Cardiac muscle cell (in vitro differentiated cells and primary cell): ENCODE measurements around the gene C22orf39. TPM values are rescaled to one million over a fixed set of nuclear protein-coding genes. Genes with fewer than 3 reads are reported as not detected.
A peak's percentile ranks its signal among the peaks of the same experiment; 100 is the strongest.

Experiments used
- DNase-seq, 2 donors: peaks; one replicate each; pipeline versions ENCODE4 v3.0.0 to v3.0.0-alpha.2; 2010 to 2017; ENCODE audit warnings: low read depth in 1 of 2, low spot score in 1 of 2
- H3K27ac ChIP-seq: fragments of 200-600 bp; sonication (generic); 2 replicates; pipeline ENCODE4 v1.5.1; 2016
- H3K27me3 ChIP-seq: fragments of 200-600 bp; sonication (generic); 2 replicates; pipeline ENCODE4 v1.6.0; 2016; ENCODE audit warnings: control low read depth
- H3K36me3 ChIP-seq: fragments of 200-600 bp; sonication (generic); 2 replicates; pipeline ENCODE4 v1.5.1; 2016; ENCODE audit warnings: control low read depth
- H3K4me1 ChIP-seq: fragments of 200-600 bp; sonication (generic); 2 replicates; pipeline ENCODE4 v1.8.1; 2017; ENCODE audit warnings: low read depth, mild to moderate bottlenecking, mixed run types
- H3K4me3 ChIP-seq: fragments of 200-600 bp; sonication (generic); 2 replicates; pipeline ENCODE4 v1.5.1; 2016; ENCODE audit warnings: mild to moderate bottlenecking
- H3K9me3 ChIP-seq: fragments of 200-600 bp; sonication (generic); 2 replicates; pipeline ENCODE4 v1.5.1; 2017; ENCODE audit warnings: low read depth, mild to moderate bottlenecking, control low read depth
- CTCF ChIP-seq: IDR thresholded peaks from 2 replicates; pipeline ENCODE4 v1.5.1; 2012; ENCODE audit warnings: low read depth, mild to moderate bottlenecking, low read length
- polyA plus RNA-seq: library from polyadenylated mRNA; unstranded; fragments of >200 nt; fragmentation: Nextera tagmentation; extraction: Ambion mirVana; gene quantifications from 2 replicates; pipeline ENCODE4 v1.2.1, GENCODE V29; 2016
- total RNA-seq: library from RNA; depleted of rRNA; stranded (reverse); fragments of >200 nt; gene quantifications from 2 replicates; pipeline ENCODE4 v1.2.3, GENCODE V29; 2016

C22orf39 gene
- total and polyA plus RNA-seq, 2 experiments from 2014 or later: 102 to 133 TPM

- peaks cover 35% of the 10 kb centered on the region for H3K36me3 ChIP-seq
- H3K4me3 ChIP-seq: no peak overlapping the region
- peak in 1 of 2 donors; percentile 26 for DNase-seq
- TF ChIP-seq CTCF: no peak
- H3K27ac ChIP-seq: no peak overlapping the region
- H3K27me3 ChIP-seq: no peaks in the 10 kb centered on the region
- no peaks in the 10 kb centered on the region for H3K4me1 ChIP-seq
- H3K9me3 ChIP-seq: no peaks in the 10 kb centered on the region
Observed at GRCh38 chr22:19455585-19456370, 8.3 kb upstream of the C22orf39 start.

- no peak overlapping the region for H3K27ac ChIP-seq
- no peak for DNase-seq
- TF ChIP-seq CTCF: no peak
- H3K36me3 ChIP-seq: peaks cover 35% of the 10 kb centered on the region
- no peaks in the 10 kb centered on the region for H3K27me3 ChIP-seq
- no peaks in the 10 kb centered on the region for H3K4me1 ChIP-seq
- no peaks in the 10 kb centered on the region for H3K9me3 ChIP-seq
- no peak overlapping the region for H3K4me3 ChIP-seq
Observed at GRCh38 chr22:19455033-19455432, 7.5 kb upstream of the C22orf39 start.

DNA sequence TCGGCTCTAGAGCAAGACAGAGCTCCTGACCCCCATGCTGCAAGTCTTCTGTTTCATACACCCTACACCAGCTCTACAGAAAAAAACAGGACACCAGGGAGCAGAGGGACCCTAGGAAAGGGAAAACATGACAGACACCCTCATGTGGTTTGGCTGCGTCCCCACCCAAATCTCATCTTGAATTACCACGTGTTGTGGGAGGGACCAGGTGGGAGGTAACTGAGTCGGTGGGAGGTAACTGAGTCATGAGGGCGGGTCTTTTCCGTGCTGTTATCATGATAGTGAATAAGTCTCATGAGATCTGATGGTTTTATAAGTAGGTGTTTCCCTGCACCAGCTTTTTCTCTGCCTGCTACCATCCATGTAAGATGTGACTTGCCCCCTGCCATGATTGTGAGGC lies 6.6 kb upstream of the C22orf39 start:
- Histone ChIP-seq H3K4me3 (no peak overlapping the region), H3K9me3 (no peaks in the 10 kb centered on the region), H3K27ac (no peak overlapping the region), H3K4me1 (no peaks in the 10 kb centered on the region), H3K36me3 (peaks cover 39% of the 10 kb centered on the region), H3K27me3 (no peaks in the 10 kb centered on the region)
- no peak for TF ChIP-seq CTCF
- DNase-seq: no peak

DNA sequence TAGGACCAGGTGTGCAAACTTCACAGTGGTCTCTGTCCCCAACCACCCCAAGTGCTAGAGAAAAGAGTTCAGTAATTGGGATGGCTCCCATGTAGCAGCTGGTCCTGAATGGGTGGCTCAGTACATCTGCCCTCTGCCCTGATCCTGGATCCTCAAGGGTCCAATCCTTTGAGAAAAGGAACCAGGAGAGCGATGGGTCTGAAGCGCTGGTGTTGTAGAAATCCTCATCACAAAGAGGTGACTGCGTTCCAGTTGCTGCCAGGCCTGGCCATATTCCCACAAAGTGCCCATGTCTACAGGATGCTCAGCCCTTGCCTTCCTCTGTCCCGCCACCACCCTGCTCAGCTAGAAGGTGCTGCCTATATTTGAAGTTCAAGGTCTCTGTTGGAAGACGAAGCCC lies 6.2 kb upstream of the C22orf39 start:
- no peak for TF ChIP-seq CTCF
- H3K36me3 ChIP-seq: peaks cover 39% of the 10 kb centered on the region
- no peaks in the 10 kb centered on the region for H3K27me3 ChIP-seq
- H3K4me1 ChIP-seq: no peaks in the 10 kb centered on the region
- no peak for DNase-seq
- no peaks in the 10 kb centered on the region for H3K9me3 ChIP-seq
- no peak overlapping the region for H3K4me3 ChIP-seq
- H3K27ac ChIP-seq: no peak overlapping the region

- H3K36me3 ChIP-seq: peaks cover 31% of the 10 kb centered on the region
- no peaks in the 10 kb centered on the region for H3K27me3 ChIP-seq
- H3K27ac ChIP-seq: no peak overlapping the region
- peaks cover 6% of the 10 kb centered on the region for H3K4me1 ChIP-seq
- TF ChIP-seq CTCF: no peak
- H3K4me3 ChIP-seq: no peak overlapping the region
- H3K9me3 ChIP-seq: no peaks in the 10 kb centered on the region
- no peak for DNase-seq
Observed at GRCh38 chr22:19451570-19451969, 4.1 kb upstream of the C22orf39 start.
